Tracheal epithelial cell (primary cell): Measurements from ENCODE around the gene UTP18. TPM values are rescaled to one million over a fixed set of nuclear protein-coding genes. Genes with fewer than 3 reads are reported as not detected.

Experiments used
- total RNA-seq: library from RNA; depleted of rRNA; stranded (reverse); fragments of >200 nt; gene quantifications from 2 replicates; pipeline ENCODE4 v1.2.1, GENCODE V29; 2014

The UTP18 gene
- 36.9 and 53.9 TPM in 2 replicates for total RNA-seq

GRCh38 chr17:51260237-51261023, at the start of gene UTP18:
Gene UTP18, plus strand, starts transcription at chr17:51260546. Its CDS starts 39 bp downstream, at chr17:51260585.

GRCh38 chr17:51259564-51260236, 646 bp upstream of the UTP18 start, which contains the start of gene MBTD1:
Gene MBTD1, minus strand, starts transcription at chr17:51260049. Its CDS starts 34,888 bp downstream, at chr17:51225161.

Other genes with a start within 250 kb of the UTP18 start
- 87.2 and 98.8 TPM in 2 replicates for gene SPAG9, start 139.7 kb upstream of the UTP18 start, total RNA-seq
- gene NME1, start 107.0 kb upstream of the UTP18 start, total RNA-seq, result 107 and 140 TPM in 2 replicates
- 917 and 1,023 TPM in 2 replicates for gene NME2, start 94.1 kb upstream of the UTP18 start, total RNA-seq
- 7.9 and 8.0 TPM in 2 replicates for gene MBTD1, start 497 bp upstream of the UTP18 start, total RNA-seq